NB4 (cell line): ENCODE measurements around the gene CPNE4.

Experiments used
- DNase-seq: peaks from one replicate; pipeline ENCODE4 v3.0.0; 2010; ENCODE audit warnings: low read depth
- H3K4me3 ChIP-seq: one replicate; pipeline ENCODE4 v1.5.1; 2011; ENCODE audit warnings: mild to moderate bottlenecking, low read depth, low read length, moderate library complexity
- CTCF ChIP-seq: IDR thresholded peaks from one replicate; pipeline ENCODE4 v1.5.1; 2012; ENCODE audit warnings: low read depth, low read length
- MAX ChIP-seq: IDR thresholded peaks from 2 replicates; pipeline ENCODE4 v1.6.1; 2011; ENCODE audit warnings: low read depth, low read length
- MYC ChIP-seq: IDR thresholded peaks from 2 replicates; pipeline ENCODE4 v1.6.1; 2011; ENCODE audit warnings: low read depth, low read length
- POLR2A ChIP-seq: IDR thresholded peaks from 2 replicates; pipeline ENCODE4 v1.6.1; 2011; ENCODE audit warnings: mild to moderate bottlenecking; ENCODE audit not compliant: insufficient read length; ENCODE audit errors: extremely low read depth

Gene CPNE4

DNA sequence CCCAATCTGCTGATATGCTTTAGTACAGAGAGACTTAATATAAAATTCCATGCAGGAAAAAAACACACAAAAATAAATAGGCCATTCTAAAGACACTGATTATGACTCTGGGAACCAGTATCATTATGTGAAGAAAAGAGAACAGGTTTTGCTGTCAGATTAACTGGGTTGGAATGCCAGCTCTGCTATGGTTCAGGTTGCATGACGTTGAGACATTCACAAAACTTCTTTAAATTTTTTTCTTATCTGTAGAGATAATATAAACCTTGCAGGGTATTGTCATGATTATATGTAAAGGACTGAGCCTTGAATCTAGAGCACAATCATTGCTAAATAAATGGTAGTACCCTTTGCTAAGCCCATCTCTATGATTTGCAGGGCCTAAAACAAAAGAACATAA lies 86.0 kb downstream of the CPNE4 start:
- no peak for TF ChIP-seq POLR2A
- TF ChIP-seq MAX: no peak
- TF ChIP-seq CTCF: no peak
- no peak for TF ChIP-seq MYC
- no peak for DNase-seq
- H3K4me3 ChIP-seq: no peak overlapping the region

DNA sequence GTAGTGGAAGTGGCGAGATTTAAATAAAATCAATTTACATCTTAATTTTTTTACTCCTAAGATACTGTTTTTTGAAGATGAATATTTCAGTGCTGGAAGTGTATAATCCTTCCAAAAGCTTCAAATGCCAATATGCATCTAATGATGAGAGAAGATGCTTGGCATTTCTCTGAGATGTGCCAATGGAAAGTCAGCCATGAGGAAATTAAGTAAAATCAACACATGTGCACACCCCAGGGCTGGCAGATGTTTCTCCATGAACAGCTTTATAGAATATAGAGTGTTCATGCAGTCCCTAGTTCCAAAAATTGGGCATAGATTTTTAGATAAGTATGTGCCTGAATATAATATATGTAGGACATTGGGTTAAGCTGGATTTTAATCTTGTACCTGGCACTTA lies 90.1 kb downstream of the CPNE4 start:
- no peak overlapping the region for H3K4me3 ChIP-seq
- no peak for TF ChIP-seq MAX
- TF ChIP-seq CTCF: no peak
- no peak for TF ChIP-seq MYC
- TF ChIP-seq POLR2A: no peak
- DNase-seq: no peak

DNA sequence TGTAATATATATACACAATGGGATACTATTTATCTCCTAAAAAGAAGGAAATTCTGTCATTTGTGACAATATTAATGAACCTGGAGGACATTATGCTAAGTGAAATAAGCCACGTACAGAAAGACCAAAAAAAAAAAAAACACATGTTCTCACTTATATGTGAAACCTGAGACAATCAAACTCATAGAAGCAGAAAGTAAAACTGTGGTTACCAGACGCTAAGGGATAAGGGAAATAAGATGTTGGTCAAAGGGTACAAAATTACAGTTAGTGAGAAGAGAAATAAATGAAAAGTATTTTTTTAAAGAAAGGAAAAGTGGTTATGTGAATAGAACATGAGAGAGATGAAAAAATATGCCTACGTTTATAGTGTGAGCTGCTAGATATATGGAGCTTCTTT lies 101.1 kb downstream of the CPNE4 start:
- no peak for TF ChIP-seq MAX
- no peak for TF ChIP-seq MYC
- TF ChIP-seq POLR2A: no peak
- no peak overlapping the region for H3K4me3 ChIP-seq
- no peak for DNase-seq

GRCh38 chr3:131928593-131928992 lies 106.2 kb downstream of the CPNE4 start:
- DNase-seq: no peak
- no peak for TF ChIP-seq CTCF
- no peak for TF ChIP-seq POLR2A
- TF ChIP-seq MYC: no peak
- no peak for TF ChIP-seq MAX
- H3K4me3 ChIP-seq: no peak overlapping the region

- H3K4me3 ChIP-seq: no peak overlapping the region
- no peak for TF ChIP-seq POLR2A
- TF ChIP-seq CTCF: no peak
- TF ChIP-seq MYC: no peak
- TF ChIP-seq MAX: no peak
- no peak for DNase-seq
Measured at GRCh38 chr3:131925571-131925970, 109.2 kb downstream of the CPNE4 start.

GRCh38 chr3:131922356-131922755 lies 112.5 kb downstream of the CPNE4 start:
- no peak for TF ChIP-seq CTCF
- no peak for TF ChIP-seq POLR2A
- TF ChIP-seq MAX: no peak
- TF ChIP-seq MYC: no peak
- no peak overlapping the region for H3K4me3 ChIP-seq
- no peak for DNase-seq
